Liver (tissue), 9 donors: ENCODE measurements around the gene PKNOX1. TPM values are rescaled to one million over a fixed set of nuclear protein-coding genes. Genes with fewer than 3 reads are reported as not detected.

ENCODE experiments used
- DNase-seq: peaks from one replicate; pipeline ENCODE4 v3.0.0-alpha.2; 2017; ENCODE audit warnings: low spot score
- H3K27ac ChIP-seq, 2 donors: one replicate each; pipeline ENCODE4 v1.7.0; 2013; ENCODE audit warnings: inconsistent platforms in 2 of 2, low read length in 2 of 2, control low read depth in 1 of 2, low read depth in 1 of 2, mild to moderate bottlenecking in 1 of 2
- H3K27me3 ChIP-seq, 4 donors: one replicate each; pipeline versions ENCODE4 v1.6.1 to v1.7.0; 2013; ENCODE audit warnings: low read length in 3 of 4, inconsistent platforms in 1 of 4, mild to moderate bottlenecking in 1 of 4, moderate library complexity in 1 of 4; ENCODE audit not compliant: control insufficient read depth in 4 of 4, insufficient read depth in 4 of 4
- H3K36me3 ChIP-seq, 4 donors: one replicate each; pipeline versions ENCODE4 v1.6.1 to v1.7.0; 2013; ENCODE audit warnings: low read length in 3 of 4, mild to moderate bottlenecking in 3 of 4, low read depth in 1 of 4, moderate library complexity in 1 of 4; ENCODE audit not compliant: control insufficient read depth in 4 of 4, insufficient read depth in 3 of 4
- H3K4me1 ChIP-seq, 4 donors: one replicate each; pipeline versions ENCODE4 v1.6.1 to v1.7.0; 2013; ENCODE audit warnings: low read length in 3 of 4, mild to moderate bottlenecking in 3 of 4, moderate library complexity in 1 of 4; ENCODE audit not compliant: control insufficient read depth in 4 of 4, insufficient read depth in 4 of 4
- H3K4me3 ChIP-seq, 3 donors: one replicate each; pipeline versions ENCODE4 v1.6.1 to v1.7.0; 2013; ENCODE audit warnings: low read length in 3 of 3, control low read depth in 1 of 3, low read depth in 1 of 3, mild to moderate bottlenecking in 1 of 3
- H3K9ac ChIP-seq, 2 donors: one replicate each; pipeline ENCODE4 v1.7.0; 2013; ENCODE audit warnings: low read length in 2 of 2, mild to moderate bottlenecking in 2 of 2, moderate library complexity in 2 of 2, control low read depth in 1 of 2, low read depth in 1 of 2
- H3K9me3 ChIP-seq, 4 donors: one replicate each; pipeline versions ENCODE4 v1.6.1 to v1.7.0; 2013; ENCODE audit warnings: low read length in 3 of 4; ENCODE audit not compliant: control insufficient read depth in 4 of 4
- CTCF ChIP-seq: fragments of 150-350 bp; IDR thresholded peaks from 2 replicates; pipeline ENCODE4 v1.5.1; 2017; ENCODE audit warnings: improper control_type of control experiment, low read depth, low read length; ENCODE audit not compliant: missing input control
- EGR1 ChIP-seq, 2 donors: IDR thresholded peaks; 2 replicates each; pipeline ENCODE4 v1.6.1; 2016 to 2018; ENCODE audit warnings: antibody characterized with exemption in 2 of 2, low read depth in 2 of 2
- FOXA1 ChIP-seq: IDR thresholded peaks from 2 replicates; pipeline ENCODE4 v1.6.1; 2016; ENCODE audit warnings: antibody characterized with exemption
- FOXA2 ChIP-seq: IDR thresholded peaks from 2 replicates; pipeline ENCODE4 v1.6.1; 2016; ENCODE audit warnings: antibody characterized with exemption
- GABPA ChIP-seq, 2 donors: IDR thresholded peaks in 1 of 2; conservative IDR thresholded peaks in 1 of 2; 2 replicates each; pipeline ENCODE4 v1.6.1; 2016; ENCODE audit warnings: antibody characterized with exemption in 2 of 2, mild to moderate bottlenecking in 1 of 2, moderate library complexity in 1 of 2
- HNF4A ChIP-seq, 2 donors: conservative IDR thresholded peaks; 2 replicates each; pipeline ENCODE4 v1.6.1; 2016; ENCODE audit warnings: antibody characterized with exemption in 2 of 2, mild to moderate bottlenecking in 2 of 2
- HNF4G ChIP-seq: IDR thresholded peaks from 2 replicates; pipeline ENCODE4 v1.6.1; 2016; ENCODE audit warnings: antibody characterized with exemption
- JUND ChIP-seq, 2 donors: IDR thresholded peaks; 2 replicates each; pipeline ENCODE4 v1.6.1; 2016; ENCODE audit warnings: antibody characterized with exemption in 2 of 2
- MAX ChIP-seq: IDR thresholded peaks from 2 replicates; pipeline ENCODE4 v1.6.1; 2016; ENCODE audit warnings: antibody characterized with exemption
- NR2F2 ChIP-seq: IDR thresholded peaks from 2 replicates; pipeline ENCODE4 v1.6.1; 2016; ENCODE audit warnings: antibody characterized with exemption
- RAD21 ChIP-seq, 2 donors: IDR thresholded peaks; 2 replicates each; pipeline ENCODE4 v1.6.1; 2016; ENCODE audit warnings: antibody characterized with exemption in 2 of 2, mild to moderate bottlenecking in 2 of 2
- RXRA ChIP-seq, 2 donors: IDR thresholded peaks; 2 replicates each; pipeline ENCODE4 v1.6.1; 2017 to 2018; ENCODE audit warnings: antibody characterized with exemption in 2 of 2, mild to moderate bottlenecking in 1 of 2
- SP1 ChIP-seq: IDR thresholded peaks from 2 replicates; pipeline ENCODE4 v1.6.1; 2018; ENCODE audit warnings: antibody characterized with exemption, mild to moderate bottlenecking
- TAF1 ChIP-seq: conservative IDR thresholded peaks from 2 replicates; pipeline ENCODE4 v1.6.1; 2016; ENCODE audit warnings: antibody characterized with exemption, mild to moderate bottlenecking
- YY1 ChIP-seq: IDR thresholded peaks from 2 replicates; pipeline ENCODE4 v1.6.1; 2016; ENCODE audit warnings: antibody characterized with exemption, mild to moderate bottlenecking
- WGBS: extraction: QIAGEN DNeasy Blood & Tissue Kit; methylation state at CpG from one replicate; pipeline ENCODE4 v1.1.7; 2013; 5-methylcytosine and 5-hydroxymethylcytosine counted together
- polyA plus RNA-seq, 2 donors: library from polyadenylated mRNA; stranded (reverse) in 1 of 2; unstranded in 1 of 2; fragments of 200-250 nt in 1 of 2; fragments of >200 nt in 1 of 2; fragmentation: Nextera tagmentation in 1 of 2; extraction: Ambion mirVana in 1 of 2; gene quantifications; one replicate each; pipeline versions ENCODE4 v1.2.1 to v1.2.3, GENCODE V29; 2013 to 2015
- total RNA-seq, 2 donors: library from RNA; depleted of rRNA; stranded (reverse); fragments of >200 nt; gene quantifications; one replicate each; pipeline ENCODE4 v1.2.3, GENCODE V29; 2014
- TF ChIP-seq, protein P1 (sequence below): IDR thresholded peaks from 2 replicates; pipeline ENCODE4 v1.6.1; 2016; ENCODE audit warnings: antibody characterized with exemption
- TF ChIP-seq, protein P2 (sequence below): IDR thresholded peaks from 2 replicates; pipeline ENCODE4 v1.6.1; 2016; ENCODE audit warnings: antibody characterized with exemption, mild to moderate bottlenecking
- TF ChIP-seq, protein P3 (sequence below): IDR thresholded peaks from 2 replicates; pipeline ENCODE4 v1.6.1; 2016; ENCODE audit warnings: antibody characterized with exemption
- donor health status: healthy.
- donor health status: healthy.
- donor health status: healthy.
- donor health status: healthy.
- donor health status: healthy.

The PKNOX1 gene
- total and polyA plus RNA-seq, 4 donors, result 2.8 to 10.3 (median 8.0) TPM

GRCh38 chr21:43004926-43005325 is 30.6 kb downstream of the PKNOX1 start:
- TF ChIP-seq RXRA (IDR thresholded peaks at IDR 0.05) (no peak), EGR1 (IDR thresholded peaks at IDR 0.05; ENCODE audit: low read depth in 2 of 2) (no peak), GABPA (IDR thresholded peaks at IDR 0.05 in 1 of 2, conservative IDR thresholded peaks at IDR 0.05 in 1 of 2) (no peak), RAD21 (IDR thresholded peaks at IDR 0.05) (no peak), HNF4A (conservative IDR thresholded peaks at IDR 0.05) (no peak), YY1 (no peak), FOXA1 (no peak), MAX (no peak), CTCF (no peak), JUND (IDR thresholded peaks at IDR 0.05) (no peak), HNF4G (no peak), SP1 (no peak), TAF1 (no peak)
- TF ChIP-seq, protein P1, sequence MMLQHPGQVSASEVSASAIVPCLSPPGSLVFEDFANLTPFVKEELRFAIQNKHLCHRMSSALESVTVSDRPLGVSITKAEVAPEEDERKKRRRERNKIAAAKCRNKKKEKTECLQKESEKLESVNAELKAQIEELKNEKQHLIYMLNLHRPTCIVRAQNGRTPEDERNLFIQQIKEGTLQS, result no peak
- TF ChIP-seq, protein P2, sequence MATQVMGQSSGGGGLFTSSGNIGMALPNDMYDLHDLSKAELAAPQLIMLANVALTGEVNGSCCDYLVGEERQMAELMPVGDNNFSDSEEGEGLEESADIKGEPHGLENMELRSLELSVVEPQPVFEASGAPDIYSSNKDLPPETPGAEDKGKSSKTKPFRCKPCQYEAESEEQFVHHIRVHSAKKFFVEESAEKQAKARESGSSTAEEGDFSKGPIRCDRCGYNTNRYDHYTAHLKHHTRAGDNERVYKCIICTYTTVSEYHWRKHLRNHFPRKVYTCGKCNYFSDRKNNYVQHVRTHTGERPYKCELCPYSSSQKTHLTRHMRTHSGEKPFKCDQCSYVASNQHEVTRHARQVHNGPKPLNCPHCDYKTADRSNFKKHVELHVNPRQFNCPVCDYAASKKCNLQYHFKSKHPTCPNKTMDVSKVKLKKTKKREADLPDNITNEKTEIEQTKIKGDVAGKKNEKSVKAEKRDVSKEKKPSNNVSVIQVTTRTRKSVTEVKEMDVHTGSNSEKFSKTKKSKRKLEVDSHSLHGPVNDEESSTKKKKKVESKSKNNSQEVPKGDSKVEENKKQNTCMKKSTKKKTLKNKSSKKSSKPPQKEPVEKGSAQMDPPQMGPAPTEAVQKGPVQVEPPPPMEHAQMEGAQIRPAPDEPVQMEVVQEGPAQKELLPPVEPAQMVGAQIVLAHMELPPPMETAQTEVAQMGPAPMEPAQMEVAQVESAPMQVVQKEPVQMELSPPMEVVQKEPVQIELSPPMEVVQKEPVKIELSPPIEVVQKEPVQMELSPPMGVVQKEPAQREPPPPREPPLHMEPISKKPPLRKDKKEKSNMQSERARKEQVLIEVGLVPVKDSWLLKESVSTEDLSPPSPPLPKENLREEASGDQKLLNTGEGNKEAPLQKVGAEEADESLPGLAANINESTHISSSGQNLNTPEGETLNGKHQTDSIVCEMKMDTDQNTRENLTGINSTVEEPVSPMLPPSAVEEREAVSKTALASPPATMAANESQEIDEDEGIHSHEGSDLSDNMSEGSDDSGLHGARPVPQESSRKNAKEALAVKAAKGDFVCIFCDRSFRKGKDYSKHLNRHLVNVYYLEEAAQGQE, result no peak
- TF ChIP-seq, protein P3, sequence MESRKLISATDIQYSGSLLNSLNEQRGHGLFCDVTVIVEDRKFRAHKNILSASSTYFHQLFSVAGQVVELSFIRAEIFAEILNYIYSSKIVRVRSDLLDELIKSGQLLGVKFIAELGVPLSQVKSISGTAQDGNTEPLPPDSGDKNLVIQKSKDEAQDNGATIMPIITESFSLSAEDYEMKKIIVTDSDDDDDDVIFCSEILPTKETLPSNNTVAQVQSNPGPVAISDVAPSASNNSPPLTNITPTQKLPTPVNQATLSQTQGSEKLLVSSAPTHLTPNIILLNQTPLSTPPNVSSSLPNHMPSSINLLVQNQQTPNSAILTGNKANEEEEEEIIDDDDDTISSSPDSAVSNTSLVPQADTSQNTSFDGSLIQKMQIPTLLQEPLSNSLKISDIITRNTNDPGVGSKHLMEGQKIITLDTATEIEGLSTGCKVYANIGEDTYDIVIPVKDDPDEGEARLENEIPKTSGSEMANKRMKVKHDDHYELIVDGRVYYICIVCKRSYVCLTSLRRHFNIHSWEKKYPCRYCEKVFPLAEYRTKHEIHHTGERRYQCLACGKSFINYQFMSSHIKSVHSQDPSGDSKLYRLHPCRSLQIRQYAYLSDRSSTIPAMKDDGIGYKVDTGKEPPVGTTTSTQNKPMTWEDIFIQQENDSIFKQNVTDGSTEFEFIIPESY, result no peak
- WGBS, result 83% methylated on average over 8 of the region's 8 CpGs
- H3K4me3 ChIP-seq, result no peak overlapping the region
- DNase-seq, result no peak
- H3K36me3 ChIP-seq, result peaks cover 0 to 10% (median 8%) of the 10 kb centered on the region in 4 donors
- H3K9ac ChIP-seq, result no peak overlapping the region
- peaks cover 0 to 3% (median 0%) of the 10 kb centered on the region in 4 donors for H3K4me1 ChIP-seq
- no peaks in the 10 kb centered on the region for H3K9me3 ChIP-seq
- H3K27ac ChIP-seq, result no peak overlapping the region
- H3K27me3 ChIP-seq, result no peaks in the 10 kb centered on the region

DNA sequence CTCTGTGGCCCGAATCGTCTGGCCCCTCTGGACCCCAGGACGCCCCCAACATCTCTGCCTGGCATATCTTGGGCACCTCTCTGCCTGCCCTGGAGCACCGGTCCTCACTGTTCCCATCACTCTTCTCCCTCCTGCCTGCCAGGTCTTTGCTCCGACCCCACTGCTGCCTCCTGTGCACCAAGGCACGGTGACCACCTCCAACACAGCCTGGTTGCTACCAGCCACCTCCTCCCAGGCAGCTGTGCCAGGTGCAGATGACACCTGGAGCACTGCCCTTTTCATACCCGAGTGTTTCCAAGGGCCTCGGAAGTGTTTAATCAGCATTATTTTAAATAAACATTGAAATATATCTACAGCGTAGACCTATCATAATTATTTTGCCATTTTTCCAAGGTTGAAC is 31.3 kb downstream of the PKNOX1 start:
- Histone ChIP-seq H3K27me3 (no peaks in the 10 kb centered on the region), H3K36me3 (peaks cover 0 to 10% (median 8%) of the 10 kb centered on the region in 4 donors), H3K4me1 (peaks cover 0 to 3% (median 0%) of the 10 kb centered on the region in 4 donors), H3K9me3 (no peaks in the 10 kb centered on the region), H3K9ac (no peak overlapping the region), H3K27ac (no peak overlapping the region), H3K4me3 (no peak overlapping the region)
- DNase-seq, result no peak
- 79% methylated on average over 9 of the region's 9 CpGs for WGBS
- TF ChIP-seq FOXA1 (no peak), SP1 (no peak), FOXA2 (no peak), MAX (no peak), JUND (IDR thresholded peaks at IDR 0.05) (no peak), NR2F2 (no peak), HNF4G (no peak), HNF4A (conservative IDR thresholded peaks at IDR 0.05) (no peak), TAF1 (no peak), GABPA (IDR thresholded peaks at IDR 0.05 in 1 of 2, conservative IDR thresholded peaks at IDR 0.05 in 1 of 2) (no peak), EGR1 (IDR thresholded peaks at IDR 0.05; ENCODE audit: low read depth in 2 of 2) (no peak)
- TF ChIP-seq, protein P3, result no peak
- TF ChIP-seq, protein P2, result no peak
